ENCODE results near the gene ST7L.

- TF ChIP-seq CTCF (IDR thresholded peaks at IDR 0.05) (no peak), POLR2A (IDR thresholded peaks at IDR 0.05) (no peak)
Observed at GRCh38 chr1:112496290-112496689, 122.7 kb downstream of the ST7L start.
